HG03469 (cell line): ENCODE data around the gene VAV3.

ENCODE experiments used
- ATAC-seq: cut with Tn5 transposase; IDR thresholded peaks from one replicate; pipeline ENCODE4 v1.9.1; 2021; ENCODE audit warnings: mild to moderate bottlenecking, moderate library complexity, moderate number of reproducible peaks; ENCODE audit not compliant: unreplicated experiment

The VAV3 gene

DNA sequence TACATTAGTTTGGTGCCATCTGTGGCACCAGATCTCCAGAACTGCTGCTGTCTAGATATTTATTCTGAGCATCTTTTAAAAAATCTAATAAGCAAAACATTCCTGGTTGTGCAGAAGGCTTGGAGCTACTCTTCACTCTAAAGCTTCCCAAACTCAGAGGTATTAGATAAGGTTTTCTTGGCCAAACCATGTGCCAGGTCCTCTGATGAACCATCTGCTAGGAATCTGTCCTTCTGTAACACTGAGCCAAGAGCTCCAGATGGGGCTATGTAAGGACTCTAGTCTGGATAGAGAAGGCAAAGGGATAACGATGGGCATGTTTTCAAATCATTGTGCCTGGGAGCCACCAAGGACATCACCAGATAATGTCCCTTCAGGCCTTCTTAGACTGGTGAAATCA, 413.5 kb downstream of the VAV3 start:
- ATAC-seq, result no peak

DNA sequence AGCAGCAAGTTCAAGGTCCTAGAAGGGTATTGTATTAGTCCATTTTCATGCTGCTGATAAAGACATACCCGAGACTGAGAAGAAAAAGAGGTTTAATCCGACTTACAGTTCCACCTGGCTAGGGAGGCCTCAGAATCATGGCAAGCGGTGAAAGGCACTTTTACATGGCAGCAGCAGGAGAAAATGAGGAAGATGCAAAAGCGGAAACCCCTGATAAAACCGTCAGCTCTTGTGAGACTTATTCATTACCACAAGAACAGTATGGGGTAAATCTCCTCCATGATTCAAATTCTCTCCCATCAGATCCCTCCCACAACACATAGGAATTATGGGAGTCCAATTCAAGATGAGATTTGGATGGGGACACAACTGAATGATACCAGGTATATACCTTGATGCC, 414.6 kb downstream of the VAV3 start:
- no peak for ATAC-seq

GRCh38 chr1:107549152-107549810, 415.7 kb downstream of the VAV3 start:
- ATAC-seq, result no peak

- ATAC-seq, result no peak
Observed at GRCh38 chr1:107548276-107548675, 416.7 kb downstream of the VAV3 start.

DNA sequence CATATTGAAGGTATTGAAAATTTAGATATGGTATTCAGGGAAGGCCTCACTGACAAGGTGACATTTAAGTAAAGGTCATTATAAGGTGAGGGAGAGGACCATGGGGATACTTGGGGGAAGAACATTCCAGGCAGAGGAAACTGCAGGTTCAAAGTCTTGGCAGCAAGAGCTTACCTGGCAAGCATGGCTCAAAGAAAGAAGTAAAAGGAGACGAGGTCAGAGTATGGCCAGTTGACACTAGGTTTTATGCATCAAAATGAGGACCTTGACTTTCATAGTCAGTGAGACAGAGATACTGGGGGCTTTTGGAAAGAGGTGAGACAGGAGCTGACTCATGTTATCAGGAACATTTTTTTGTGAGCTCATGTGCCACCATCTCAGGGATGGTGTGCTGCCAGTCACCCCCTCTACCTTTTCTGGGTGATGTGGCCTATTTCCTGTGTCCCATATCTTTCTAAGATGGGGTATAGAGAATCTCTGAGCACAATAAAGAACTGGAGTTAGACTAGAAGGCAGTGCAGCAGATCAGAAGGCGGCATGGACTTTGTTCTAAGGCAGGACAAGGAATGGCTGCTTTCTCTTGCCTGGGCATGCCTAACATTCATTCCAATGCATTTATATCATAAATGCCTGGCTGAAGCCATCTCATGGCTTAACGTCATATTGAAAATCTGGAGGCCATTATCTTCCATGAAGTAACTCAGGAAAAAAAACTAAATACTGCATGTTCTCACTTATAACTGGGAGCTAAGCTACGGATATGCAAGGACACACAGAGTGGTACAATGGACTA, 417.4 kb downstream of the VAV3 start:
- no peak for ATAC-seq

DNA sequence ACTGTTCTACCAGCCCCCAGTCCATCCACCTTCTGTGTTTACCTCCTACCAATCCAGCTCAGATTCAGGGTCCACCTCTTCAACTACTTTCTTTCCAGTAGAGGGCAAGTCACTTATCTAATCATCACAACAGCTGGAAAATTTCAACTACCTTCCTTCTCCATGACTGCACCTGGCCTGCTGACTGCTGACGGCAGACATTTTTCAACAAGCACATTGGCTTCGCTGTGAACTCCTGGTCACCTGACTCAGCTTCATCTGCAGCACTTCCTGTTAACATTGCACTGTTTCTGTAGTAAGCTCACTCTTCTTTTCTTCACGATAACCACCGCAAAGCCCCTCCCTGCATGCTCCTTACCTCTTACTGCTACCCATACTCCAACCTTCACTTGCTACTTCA, 418.4 kb downstream of the VAV3 start:
- no peak for ATAC-seq

- ATAC-seq, result no peak
Observed at GRCh38 chr1:107545879-107546278, 419.1 kb downstream of the VAV3 start.

DNA sequence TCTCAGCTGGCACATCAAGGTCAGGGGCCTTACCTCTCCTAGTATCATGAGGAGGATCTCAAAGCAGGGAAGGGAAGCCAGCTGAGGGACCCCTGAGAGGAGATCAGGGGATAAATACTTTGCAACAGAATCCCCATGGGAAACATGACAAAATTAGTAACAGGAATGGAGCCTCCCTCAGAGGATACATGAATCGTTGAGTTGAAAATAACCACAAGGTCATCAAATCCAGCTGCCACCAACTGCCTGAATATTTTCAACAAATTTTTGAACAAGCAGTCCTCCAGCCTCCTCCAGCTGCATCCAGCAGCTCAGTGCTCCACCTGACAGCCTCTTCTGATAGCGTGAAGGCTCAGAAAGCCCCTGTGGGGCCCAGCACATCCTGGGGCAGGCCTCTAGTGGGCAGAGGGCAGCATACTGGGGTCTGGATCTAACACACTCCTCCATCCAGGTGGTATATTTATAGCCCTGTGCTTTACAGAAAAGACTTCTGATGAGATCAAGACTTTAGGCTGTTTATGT, 419.9 kb downstream of the VAV3 start:
- no peak for ATAC-seq

GRCh38 chr1:107544285-107544684, 420.7 kb downstream of the VAV3 start:
- ATAC-seq, result no peak

DNA sequence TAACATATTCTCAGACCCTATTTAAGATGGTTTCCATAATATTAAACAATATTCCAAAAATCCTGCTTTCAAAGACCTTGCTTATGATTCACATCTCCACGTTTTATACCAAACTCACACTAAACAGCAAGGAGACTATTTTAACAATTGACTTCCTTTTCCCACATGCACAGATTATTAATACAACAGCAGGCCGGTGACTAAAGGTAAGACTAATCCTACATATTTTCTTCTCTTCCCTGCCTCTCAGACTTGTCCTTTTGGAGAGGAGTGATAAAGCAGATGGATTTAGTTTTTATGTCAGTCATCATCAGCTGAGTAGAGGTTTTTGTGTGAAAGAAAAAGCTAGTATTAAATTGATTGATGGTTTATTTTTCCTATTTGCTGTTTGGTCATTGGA, 423.6 kb downstream of the VAV3 start:
- ATAC-seq, result no peak

DNA sequence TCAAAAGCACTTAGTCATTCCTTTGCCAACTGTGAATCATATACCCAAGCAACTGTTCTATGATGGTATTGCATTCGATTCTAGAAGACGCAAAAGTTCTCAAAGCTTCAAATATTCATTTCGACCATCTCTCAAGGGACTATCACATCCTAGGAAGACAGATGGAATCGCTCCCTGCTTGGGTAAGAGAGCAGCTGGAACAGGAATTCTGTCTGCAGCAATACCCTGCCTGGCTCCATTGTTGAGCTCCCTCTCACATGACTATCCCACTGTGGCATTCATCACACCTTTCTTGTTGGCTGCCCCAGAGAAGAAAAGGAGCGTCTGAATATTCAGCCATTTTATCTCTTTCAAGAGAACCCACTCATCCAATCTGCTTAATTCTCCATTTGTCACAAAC, 426.5 kb downstream of the VAV3 start:
- no peak for ATAC-seq

GRCh38 chr1:107536266-107536665, 428.7 kb downstream of the VAV3 start:
- no peak for ATAC-seq

DNA sequence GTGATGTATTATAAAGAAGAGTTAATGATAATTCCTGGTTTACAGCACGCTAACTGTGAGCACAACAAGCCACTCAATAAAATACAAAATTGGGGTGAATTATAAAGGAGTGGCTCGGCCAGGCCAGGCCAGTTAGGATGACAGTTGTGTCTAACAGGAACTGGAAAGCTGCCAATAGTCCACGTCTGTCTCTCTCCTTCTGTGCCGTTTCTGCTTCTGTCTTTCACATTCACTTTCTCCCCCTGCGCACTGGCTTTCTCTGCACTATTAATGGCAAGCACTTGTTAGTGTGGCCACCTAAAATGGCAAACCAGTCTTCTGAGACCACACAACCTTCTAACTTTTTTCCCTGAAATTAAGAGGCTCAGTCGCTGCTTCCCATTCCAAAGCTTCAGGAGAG, 429.9 kb downstream of the VAV3 start:
- no peak for ATAC-seq

GRCh38 chr1:107534632-107535031, 430.3 kb downstream of the VAV3 start:
- ATAC-seq, result no peak

- no peak for ATAC-seq
Observed at GRCh38 chr1:107533436-107533835, 431.5 kb downstream of the VAV3 start.

GRCh38 chr1:107532318-107532717, 432.7 kb downstream of the VAV3 start:
- ATAC-seq, result no peak

GRCh38 chr1:107531065-107531908, 433.7 kb downstream of the VAV3 start:
- no peak for ATAC-seq

DNA sequence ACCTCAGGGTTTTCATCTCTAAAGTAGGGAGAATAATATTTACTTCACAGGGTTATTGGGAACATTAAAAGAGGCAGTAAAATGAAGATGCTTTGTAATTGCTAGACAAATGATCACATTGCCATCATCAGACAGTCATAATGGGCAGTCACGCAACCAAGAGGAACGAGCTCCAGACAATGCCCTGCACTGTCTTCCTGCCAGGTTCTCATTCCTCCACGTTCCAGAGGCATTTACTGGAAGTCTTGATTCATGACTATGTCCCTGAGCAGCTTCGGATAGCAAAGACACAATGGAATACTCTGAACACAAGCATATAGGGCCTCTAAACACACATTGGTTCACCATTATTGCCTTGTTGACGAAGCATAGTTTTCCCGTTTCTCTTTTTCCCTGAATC, 434.4 kb downstream of the VAV3 start:
- no peak for ATAC-seq

- ATAC-seq, result peak; percentile 97
Observed at GRCh38 chr1:107529511-107530149, 435.4 kb downstream of the VAV3 start.

- ATAC-seq, result no peak
Observed at GRCh38 chr1:107526524-107527198, 438.3 kb downstream of the VAV3 start.
